Measurements from ENCODE around the gene FLVCR1.
"Not testable (repeated sequence)": the region's sequence is repeated elsewhere in the genome, so short reads cannot be mapped to it uniquely, and the experiment has no call there.

FLVCR1 gene

GRCh38 chr1:212857992-212858460, at the start of gene FLVCR1:
FLVCR1 (plus strand) TSS chr1:212858275; CDS start chr1:212858453, 178 bp downstream.
- peak; percentile 98 for DNase-seq

DNA sequence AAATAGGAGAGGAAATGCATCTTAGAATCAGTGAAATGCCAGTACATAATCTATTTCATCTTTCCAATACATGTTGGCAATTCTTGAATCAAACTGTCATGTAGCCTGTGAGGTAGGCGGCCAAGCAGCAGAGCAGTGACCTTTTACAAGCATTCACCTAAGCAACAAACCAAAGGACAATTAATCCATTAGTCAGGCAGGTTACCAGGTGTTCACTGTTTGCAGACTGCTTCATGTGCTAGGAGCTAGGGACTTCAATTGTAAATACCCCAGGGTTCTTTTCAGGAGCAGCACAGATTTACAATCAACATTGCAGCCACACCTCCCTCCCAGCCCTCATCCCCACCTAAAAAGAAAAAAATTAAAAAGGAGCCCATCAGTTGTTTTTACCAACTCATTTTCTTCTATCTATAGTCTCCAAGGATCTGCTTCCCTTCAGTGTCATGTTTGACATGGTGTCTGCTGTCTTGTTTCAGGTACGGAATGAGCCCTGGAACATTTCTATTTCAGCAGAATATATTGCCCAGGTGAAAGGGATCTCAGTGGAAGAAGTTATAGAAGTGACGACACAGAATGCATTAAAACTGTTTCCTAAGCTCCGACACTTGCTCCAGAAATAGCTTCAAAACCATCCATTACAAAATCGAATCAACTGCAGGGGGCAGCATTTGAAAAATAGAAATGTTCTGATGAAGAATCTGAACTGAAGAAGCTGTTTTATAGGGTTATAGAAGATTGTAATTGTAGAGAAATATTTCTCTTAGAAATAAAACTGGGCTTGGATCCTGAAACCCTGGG, 43.3 kb upstream of the FLVCR1 start:
- DNase-seq = no peak

- no peak for DNase-seq
These were observed 41.4 kb upstream of the FLVCR1 start for GRCh38 chr1:212816567-212817278.

GRCh38 chr1:212819726-212820125, 38.3 kb upstream of the FLVCR1 start:
- DNase-seq = no peak

DNA sequence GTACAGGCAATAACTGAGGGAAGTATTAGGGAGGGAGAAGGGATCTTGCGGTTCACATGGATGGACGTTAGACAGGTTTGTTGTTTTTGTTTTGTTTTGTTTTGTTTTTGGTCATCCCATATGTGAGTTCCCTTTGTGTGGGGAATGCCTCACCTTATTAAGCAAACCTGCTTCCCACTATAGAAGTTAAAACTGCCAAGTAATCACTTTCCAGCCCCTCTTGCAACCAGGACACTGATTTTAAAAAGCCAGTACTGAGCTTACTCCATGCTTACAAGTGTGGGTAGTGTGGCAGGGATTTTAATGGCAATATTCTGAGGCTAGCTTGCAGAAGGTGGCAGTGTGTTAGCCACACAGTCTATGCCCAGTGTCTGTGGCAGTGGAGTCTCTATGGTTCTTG, 37.1 kb upstream of the FLVCR1 start:
- no peak for DNase-seq

DNA sequence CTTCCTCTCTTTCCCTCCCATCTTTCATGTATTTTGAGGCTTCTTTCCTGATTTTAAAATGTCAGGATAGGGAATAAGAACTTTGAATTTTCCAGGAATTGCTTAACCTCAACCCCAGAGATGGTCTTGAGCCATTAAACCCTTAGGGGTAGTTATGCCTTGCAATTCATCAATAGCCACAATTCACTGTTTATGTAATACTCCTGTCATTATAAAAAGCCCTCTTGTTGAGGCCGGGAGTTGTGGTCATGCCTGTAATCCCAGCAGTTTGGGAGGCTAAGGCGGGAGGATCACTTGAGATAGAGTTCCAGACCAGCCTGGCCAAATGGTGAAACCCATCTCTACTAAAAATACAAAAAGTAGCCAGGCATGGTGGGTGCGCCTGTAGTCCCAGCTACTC, 35.1 kb upstream of the FLVCR1 start:
- no peak for DNase-seq

DNA sequence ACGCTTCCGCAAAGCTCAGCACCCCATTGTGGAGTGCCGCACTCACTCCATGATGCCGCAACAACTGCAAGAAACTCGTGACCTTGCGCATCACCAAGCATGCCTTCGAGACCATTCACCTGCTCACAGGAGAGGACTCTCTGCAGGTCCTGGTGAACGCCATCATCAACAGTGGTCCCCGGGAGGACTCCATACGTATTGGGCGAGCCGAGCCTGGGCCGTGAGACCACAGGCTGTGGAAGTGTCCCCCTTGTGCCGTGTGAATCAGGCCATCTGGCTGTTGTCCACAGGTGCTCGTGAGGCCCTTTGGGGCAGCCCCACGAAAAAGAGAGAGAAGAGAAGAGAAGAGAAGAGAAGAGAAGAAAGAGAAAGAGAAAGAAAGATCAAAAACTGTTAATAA, 33.9 kb upstream of the FLVCR1 start:
- no peak for DNase-seq

DNA sequence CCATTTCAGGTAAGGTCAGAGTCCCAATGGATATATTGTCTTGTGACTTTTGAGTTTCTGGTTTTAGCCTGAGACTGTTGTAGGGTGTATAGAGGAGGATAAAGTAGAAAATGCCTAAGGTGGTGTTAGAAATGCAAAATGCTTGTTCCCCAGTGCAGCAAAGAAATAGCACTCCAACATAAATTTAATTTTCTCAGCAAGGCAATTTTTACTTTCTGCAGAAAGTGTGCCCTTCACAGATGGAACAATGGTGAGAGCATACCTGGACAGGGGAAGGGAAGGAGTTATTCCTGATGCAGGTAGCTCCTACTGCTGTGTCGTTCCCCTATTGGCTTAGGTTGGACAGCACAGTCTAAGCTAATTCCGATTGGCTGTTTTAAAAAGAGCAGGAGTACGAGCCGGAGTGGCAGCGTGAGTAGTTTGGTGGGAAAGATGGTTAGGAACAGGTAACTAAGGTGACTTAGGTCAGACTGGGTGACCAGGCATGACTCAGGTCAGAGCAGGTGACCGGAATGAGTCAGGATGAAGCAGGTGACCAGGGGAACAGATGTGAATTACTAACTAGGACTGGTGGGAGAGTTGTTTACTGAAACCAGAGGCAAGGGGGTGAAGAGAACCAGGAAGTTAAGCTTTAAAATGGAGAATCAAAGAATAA, 32.1 kb upstream of the FLVCR1 start:
- DNase-seq = no peak

GRCh38 chr1:212827171-212827776, 30.8 kb upstream of the FLVCR1 start:
- no peak for DNase-seq

- no peak for DNase-seq
These were observed 30.2 kb upstream of the FLVCR1 start for GRCh38 chr1:212827831-212828278.

DNA sequence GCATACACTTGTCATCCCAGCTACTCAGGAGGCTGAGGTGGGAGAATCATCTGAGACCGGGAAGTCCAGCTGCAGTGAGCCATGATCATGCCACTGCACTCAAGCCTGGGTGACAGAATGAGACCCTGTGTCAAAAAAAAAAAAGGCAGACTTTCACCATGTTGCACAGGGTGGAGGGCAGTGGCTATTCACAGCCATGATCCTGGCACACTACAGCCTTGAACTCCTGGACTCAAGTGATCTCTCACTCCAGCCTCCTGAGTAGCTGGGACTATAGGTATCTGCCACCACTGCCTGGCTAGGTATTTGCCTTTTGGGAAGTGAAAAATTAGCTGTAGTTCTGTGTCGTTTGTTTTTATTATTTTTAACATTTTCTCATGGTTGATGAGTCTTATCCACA, 29.7 kb upstream of the FLVCR1 start:
- DNase-seq = no peak

- not testable (repeated sequence) for DNase-seq
These were observed 24.6 kb upstream of the FLVCR1 start for GRCh38 chr1:212833211-212834207.

GRCh38 chr1:212838145-212838544, 19.9 kb upstream of the FLVCR1 start:
- DNase-seq = no peak

DNA sequence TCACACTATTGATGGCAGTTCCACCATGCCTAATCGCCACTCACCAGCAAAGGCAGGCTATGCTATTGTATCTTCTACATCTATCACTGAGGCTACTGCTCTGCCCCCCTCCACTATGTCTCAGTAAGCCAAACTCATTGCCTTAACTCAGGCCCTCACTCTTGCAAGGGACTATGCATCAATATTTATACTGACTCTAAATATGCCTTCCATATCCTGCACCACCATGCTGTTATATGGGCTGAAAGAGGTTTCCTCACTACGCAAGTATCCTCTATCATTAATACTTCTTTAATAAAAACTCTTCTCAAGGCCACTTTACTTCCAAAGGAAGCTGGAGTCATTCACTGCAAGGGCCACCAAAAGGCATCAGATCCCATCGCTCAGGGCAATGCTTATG, 13.6 kb upstream of the FLVCR1 start:
- DNase-seq = not testable (repeated sequence)

DNA sequence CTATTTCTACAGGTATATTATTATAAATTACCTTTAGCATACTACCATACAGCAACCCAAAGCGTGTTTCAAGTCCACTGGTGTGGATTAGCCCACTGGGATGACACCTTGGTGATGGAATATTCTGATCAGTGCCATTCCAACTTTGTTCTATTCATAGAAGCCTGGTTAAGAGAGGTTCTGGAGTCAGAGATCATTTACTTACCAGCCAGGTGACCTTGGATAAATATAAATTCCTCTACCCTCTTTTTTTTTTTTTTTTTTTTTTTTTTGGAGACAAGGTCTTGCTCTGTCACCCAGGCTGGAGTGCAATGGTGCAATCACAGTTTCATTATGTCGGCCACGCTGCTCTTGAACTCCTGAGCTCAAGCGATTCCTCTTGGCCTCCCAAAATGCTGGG, 10.5 kb upstream of the FLVCR1 start, which contains the start of gene SPATA45:
Gene SPATA45 (minus strand): TSS at position 101 of the 400 bp plus-strand sequence. CDS start 11,500 bp downstream, outside the sequence.
- no peak for DNase-seq

GRCh38 chr1:212852105-212852688, 5.9 kb upstream of the FLVCR1 start:
- DNase-seq = no peak

GRCh38 chr1:212853658-212854057, 4.4 kb upstream of the FLVCR1 start:
- DNase-seq = no peak

DNA sequence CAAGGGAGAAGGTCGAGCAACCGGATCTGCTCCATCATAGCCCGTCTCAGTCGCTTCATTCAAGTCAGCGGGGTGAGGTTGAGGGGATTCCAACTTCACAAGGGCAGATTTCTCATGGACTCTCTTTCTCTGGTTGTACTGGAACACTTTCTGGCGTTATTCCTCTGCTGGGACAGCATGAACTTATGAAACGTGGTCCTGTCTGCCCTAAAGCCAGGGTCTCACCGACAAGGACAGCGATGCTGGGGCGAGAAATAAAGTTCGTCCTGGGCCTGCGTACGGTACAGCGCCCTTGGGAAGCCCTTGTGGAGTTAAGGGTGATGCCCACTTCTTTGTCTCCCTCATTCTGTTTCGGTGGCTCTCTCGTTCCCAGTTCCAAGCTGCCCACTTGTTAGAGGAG, 1.3 kb upstream of the FLVCR1 start:
- DNase-seq = no peak

- no peak for DNase-seq
These were observed 588 bp downstream of the FLVCR1 start for GRCh38 chr1:212858461-212859265.
